ENCODE measurements around the gene SPEG. TPM values are rescaled to one million over a fixed set of nuclear protein-coding genes. Genes with fewer than 3 reads are reported as not detected.

Gene SPEG
- total and polyA plus RNA-seq, 2 of the 13 experiments (the other 11 are each of a cell fraction or from before 2014, with no cell fraction given) = 0.18 to 0.24 TPM

DNA sequence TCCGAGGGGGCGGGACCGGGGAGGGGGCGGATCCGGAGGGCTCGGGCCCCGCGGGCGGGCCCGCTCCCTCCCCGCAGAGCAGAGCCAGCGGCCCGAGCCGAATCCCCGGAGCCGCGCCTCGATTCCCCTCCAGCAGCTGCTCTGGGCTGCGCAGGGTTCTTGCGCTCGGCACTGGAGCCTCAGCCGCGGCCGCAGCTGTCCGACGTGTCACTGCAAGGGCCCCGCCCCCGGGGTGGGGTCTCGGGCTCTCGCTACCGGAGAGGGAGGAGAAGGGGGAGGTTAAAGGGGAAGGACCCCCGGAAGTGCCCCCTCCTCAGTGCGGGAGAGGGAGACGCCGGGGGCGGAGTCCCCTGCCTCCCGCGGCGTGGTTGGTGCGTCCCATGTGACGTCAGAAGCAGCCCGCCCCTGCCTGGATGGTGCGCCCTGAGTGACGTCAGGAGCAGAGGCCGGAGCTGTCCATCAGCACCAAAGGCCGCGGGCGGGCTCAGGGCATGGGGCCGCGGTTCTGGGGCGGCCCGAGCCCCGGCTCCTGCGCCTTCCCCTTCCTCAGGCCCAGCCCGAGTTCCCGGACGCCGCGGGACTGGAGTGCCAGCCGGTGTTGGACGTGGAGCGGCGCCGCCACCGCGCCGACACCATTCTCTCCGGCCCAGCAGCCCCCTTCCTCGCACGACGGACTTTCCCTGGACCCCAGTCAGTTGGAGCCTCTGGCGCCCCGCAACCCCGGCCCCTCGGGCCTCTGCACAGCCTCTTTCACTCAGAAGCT lies 109.1 kb downstream of the SPEG start, which contains the start of the genes CHPF and TMEM198 (continued):
- TF ChIP-seq, protein P1, sequence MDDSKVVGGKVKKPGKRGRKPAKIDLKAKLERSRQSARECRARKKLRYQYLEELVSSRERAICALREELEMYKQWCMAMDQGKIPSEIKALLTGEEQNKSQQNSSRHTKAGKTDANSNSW (CRISPR knock-in tag; IDR thresholded peaks at IDR 0.05; ENCODE audit: borderline replicate concordance) = peak; percentile 87
- TF ChIP-seq YY1 (IDR thresholded peaks at IDR 0.05; ENCODE audit: insufficient read depth, insufficient replicate concordance, low read depth, low read length) = peak; percentile 12
- TF ChIP-seq MEIS2 (CRISPR knock-in tag; IDR thresholded peaks at IDR 0.05) = peak; percentile 97
- TF ChIP-seq ZNF552 (CRISPR knock-in tag; IDR thresholded peaks at IDR 0.05; ENCODE audit: borderline replicate concordance) = no peak
- TF ChIP-seq GTF2F1 (IDR thresholded peaks at IDR 0.05; ENCODE audit: low read length) = no peak
- TF ChIP-seq JARID2 (CRISPR knock-in tag; IDR thresholded peaks at IDR 0.05; ENCODE audit: insufficient replicate concordance) = no peak
- peak; percentile 31; the same call in 1 of the 2 replicates for TF ChIP-seq GLI4 (CRISPR knock-in tag; IDR thresholded peaks at IDR 0.05; ENCODE audit: borderline replicate concordance)
- TF ChIP-seq ZEB1 (IDR thresholded peaks at IDR 0.05; ENCODE audit: insufficient replicate concordance, low read depth) = peak; percentile 25
- TF ChIP-seq, protein P2, sequence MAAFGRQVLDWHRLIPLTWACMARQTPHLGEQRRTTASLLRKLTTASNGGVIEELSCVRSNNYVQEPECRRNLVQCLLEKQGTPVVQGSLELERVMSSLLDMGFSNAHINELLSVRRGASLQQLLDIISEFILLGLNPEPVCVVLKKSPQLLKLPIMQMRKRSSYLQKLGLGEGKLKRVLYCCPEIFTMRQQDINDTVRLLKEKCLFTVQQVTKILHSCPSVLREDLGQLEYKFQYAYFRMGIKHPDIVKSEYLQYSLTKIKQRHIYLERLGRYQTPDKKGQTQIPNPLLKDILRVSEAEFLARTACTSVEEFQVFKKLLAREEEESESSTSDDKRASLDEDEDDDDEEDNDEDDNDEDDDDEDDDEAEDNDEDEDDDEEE (CRISPR knock-in tag; IDR thresholded peaks at IDR 0.05) = no peak
- no peak for TF ChIP-seq ATM (IDR thresholded peaks at IDR 0.05; ENCODE audit: borderline replicate concordance)
- TF ChIP-seq SSRP1 (CRISPR knock-in tag; IDR thresholded peaks at IDR 0.05) = no peak
- TF ChIP-seq, protein P3, sequence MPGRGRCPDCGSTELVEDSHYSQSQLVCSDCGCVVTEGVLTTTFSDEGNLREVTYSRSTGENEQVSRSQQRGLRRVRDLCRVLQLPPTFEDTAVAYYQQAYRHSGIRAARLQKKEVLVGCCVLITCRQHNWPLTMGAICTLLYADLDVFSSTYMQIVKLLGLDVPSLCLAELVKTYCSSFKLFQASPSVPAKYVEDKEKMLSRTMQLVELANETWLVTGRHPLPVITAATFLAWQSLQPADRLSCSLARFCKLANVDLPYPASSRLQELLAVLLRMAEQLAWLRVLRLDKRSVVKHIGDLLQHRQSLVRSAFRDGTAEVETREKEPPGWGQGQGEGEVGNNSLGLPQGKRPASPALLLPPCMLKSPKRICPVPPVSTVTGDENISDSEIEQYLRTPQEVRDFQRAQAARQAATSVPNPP (CRISPR knock-in tag; IDR thresholded peaks at IDR 0.05) = peak; percentile 90; the same call in 1 of the 2 replicates
- peak; percentile 26; the same call in 1 of the 2 replicates for TF ChIP-seq SMAD1 (CRISPR knock-in tag; IDR thresholded peaks at IDR 0.05; ENCODE audit: borderline replicate concordance, low read depth)
- peak; percentile 65; the same call in 1 of the 2 replicates for TF ChIP-seq ZNF317 (CRISPR knock-in tag; IDR thresholded peaks at IDR 0.05)
- TF ChIP-seq DR1 (CRISPR knock-in tag; IDR thresholded peaks at IDR 0.05) = peak; percentile 92
- no peak for TF ChIP-seq ZNF383 (CRISPR knock-in tag; IDR thresholded peaks at IDR 0.05; ENCODE audit: borderline replicate concordance)
- TF ChIP-seq, protein P4, sequence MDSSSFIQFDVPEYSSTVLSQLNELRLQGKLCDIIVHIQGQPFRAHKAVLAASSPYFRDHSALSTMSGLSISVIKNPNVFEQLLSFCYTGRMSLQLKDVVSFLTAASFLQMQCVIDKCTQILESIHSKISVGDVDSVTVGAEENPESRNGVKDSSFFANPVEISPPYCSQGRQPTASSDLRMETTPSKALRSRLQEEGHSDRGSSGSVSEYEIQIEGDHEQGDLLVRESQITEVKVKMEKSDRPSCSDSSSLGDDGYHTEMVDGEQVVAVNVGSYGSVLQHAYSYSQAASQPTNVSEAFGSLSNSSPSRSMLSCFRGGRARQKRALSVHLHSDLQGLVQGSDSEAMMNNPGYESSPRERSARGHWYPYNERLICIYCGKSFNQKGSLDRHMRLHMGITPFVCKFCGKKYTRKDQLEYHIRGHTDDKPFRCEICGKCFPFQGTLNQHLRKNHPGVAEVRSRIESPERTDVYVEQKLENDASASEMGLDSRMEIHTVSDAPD (CRISPR knock-in tag; IDR thresholded peaks at IDR 0.05) = peak; percentile 20; the same call in 1 of the 2 replicates
- no peak; the same call in 1 of the 2 replicates for TF ChIP-seq SAFB2 (CRISPR knock-in tag; IDR thresholded peaks at IDR 0.05; ENCODE audit: borderline replicate concordance, low read depth)
- peak; percentile 98 for TF ChIP-seq ETV5 (CRISPR knock-in tag; IDR thresholded peaks at IDR 0.05; ENCODE audit: borderline replicate concordance)
- TF ChIP-seq, protein P5, sequence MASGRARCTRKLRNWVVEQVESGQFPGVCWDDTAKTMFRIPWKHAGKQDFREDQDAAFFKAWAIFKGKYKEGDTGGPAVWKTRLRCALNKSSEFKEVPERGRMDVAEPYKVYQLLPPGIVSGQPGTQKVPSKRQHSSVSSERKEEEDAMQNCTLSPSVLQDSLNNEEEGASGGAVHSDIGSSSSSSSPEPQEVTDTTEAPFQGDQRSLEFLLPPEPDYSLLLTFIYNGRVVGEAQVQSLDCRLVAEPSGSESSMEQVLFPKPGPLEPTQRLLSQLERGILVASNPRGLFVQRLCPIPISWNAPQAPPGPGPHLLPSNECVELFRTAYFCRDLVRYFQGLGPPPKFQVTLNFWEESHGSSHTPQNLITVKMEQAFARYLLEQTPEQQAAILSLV (CRISPR knock-in tag; IDR thresholded peaks at IDR 0.05; ENCODE audit: borderline replicate concordance) = no peak; the same call in 1 of the 2 replicates
- TF ChIP-seq, protein P6, sequence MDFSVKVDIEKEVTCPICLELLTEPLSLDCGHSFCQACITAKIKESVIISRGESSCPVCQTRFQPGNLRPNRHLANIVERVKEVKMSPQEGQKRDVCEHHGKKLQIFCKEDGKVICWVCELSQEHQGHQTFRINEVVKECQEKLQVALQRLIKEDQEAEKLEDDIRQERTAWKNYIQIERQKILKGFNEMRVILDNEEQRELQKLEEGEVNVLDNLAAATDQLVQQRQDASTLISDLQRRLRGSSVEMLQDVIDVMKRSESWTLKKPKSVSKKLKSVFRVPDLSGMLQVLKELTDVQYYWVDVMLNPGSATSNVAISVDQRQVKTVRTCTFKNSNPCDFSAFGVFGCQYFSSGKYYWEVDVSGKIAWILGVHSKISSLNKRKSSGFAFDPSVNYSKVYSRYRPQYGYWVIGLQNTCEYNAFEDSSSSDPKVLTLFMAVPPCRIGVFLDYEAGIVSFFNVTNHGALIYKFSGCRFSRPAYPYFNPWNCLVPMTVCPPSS (IDR thresholded peaks at IDR 0.05) = no peak
- TF ChIP-seq GATA4 (IDR thresholded peaks at IDR 0.05; ENCODE audit: borderline replicate concordance, low read depth) = peak; percentile 48; the same call in 1 of the 2 replicates
